LoVo (cell line): Measurements from ENCODE around the gene TCAF1.

Experiments
- DNase-seq: peaks from one replicate; pipeline ENCODE4 v3.0.0-alpha.2; 2016; ENCODE audit warnings: low spot score

TCAF1 gene

GRCh38 chr7:143901668-143902331 lies at the start of gene TCAF1:
TSS of gene TCAF1 (minus strand) at chr7:143902176. CDS start at chr7:143876608, 25,568 bp downstream.
- peak; percentile 98 for DNase-seq

- DNase-seq, result no peak
Observed at GRCh38 chr7:143948733-143949132, 46.8 kb upstream of the TCAF1 start.

GRCh38 chr7:143947111-143947510 lies 45.1 kb upstream of the TCAF1 start:
- DNase-seq, result no peak

- no peak for DNase-seq
Observed at GRCh38 chr7:143945423-143945822, 43.4 kb upstream of the TCAF1 start.

- no peak for DNase-seq
Observed at GRCh38 chr7:143938379-143939243, 36.6 kb upstream of the TCAF1 start.

GRCh38 chr7:143936087-143937009 lies 34.4 kb upstream of the TCAF1 start:
- DNase-seq, result no peak

- no peak for DNase-seq
Observed at GRCh38 chr7:143934526-143935325, 32.8 kb upstream of the TCAF1 start, which contains the start of gene OR2F2. TSS of gene OR2F2 (plus strand) at chr7:143935233. CDS start at chr7:143935233, 0 bp downstream.

- no peak for DNase-seq
Observed at GRCh38 chr7:143931739-143932138, 29.8 kb upstream of the TCAF1 start.

GRCh38 chr7:143929224-143929920 lies 27.4 kb upstream of the TCAF1 start:
- DNase-seq, result no peak

- DNase-seq, result no peak
Observed at GRCh38 chr7:143924851-143925250, 22.9 kb upstream of the TCAF1 start.

GRCh38 chr7:143914938-143915652 lies 13.1 kb upstream of the TCAF1 start:
- no peak for DNase-seq

- no peak for DNase-seq
Observed at GRCh38 chr7:143913945-143914615, 12.1 kb upstream of the TCAF1 start.

GRCh38 chr7:143910473-143911248 lies 8.7 kb upstream of the TCAF1 start:
- DNase-seq, result no peak

GRCh38 chr7:143909863-143910262 lies 7.9 kb upstream of the TCAF1 start:
- no peak for DNase-seq

- DNase-seq, result no peak
Observed at GRCh38 chr7:143908120-143908519, 6.1 kb upstream of the TCAF1 start.

GRCh38 chr7:143906895-143907294 lies 4.9 kb upstream of the TCAF1 start:
- DNase-seq, result no peak

- no peak for DNase-seq
Observed at GRCh38 chr7:143906151-143906550, 4.2 kb upstream of the TCAF1 start.

GRCh38 chr7:143905509-143905908 lies 3.5 kb upstream of the TCAF1 start:
- DNase-seq, result no peak
